PFSK-1 (cell line): Measurements from ENCODE around the gene CDH2.

ENCODE experiments used
- FOXP2 ChIP-seq: optimal IDR thresholded peaks from 2 replicates; pipeline ENCODE3; 2011; ENCODE audit warnings: borderline replicate concordance, control low read depth, inconsistent platforms; ENCODE audit not compliant: insufficient read depth; ENCODE audit errors: extremely low read length, extremely low read depth
- POLR2AphosphoS5 ChIP-seq: IDR thresholded peaks from 2 replicates; pipeline ENCODE4 v1.6.1; 2012; ENCODE audit warnings: low read depth, mild to moderate bottlenecking, control low read depth, low read length, moderate library complexity
- TAF1 ChIP-seq: IDR thresholded peaks from 2 replicates; pipeline ENCODE4 v1.6.1; 2012; ENCODE audit warnings: low read length, control low read depth, borderline replicate concordance; ENCODE audit not compliant: insufficient read depth
- TF ChIP-seq, protein P1 (sequence below), 2 experiments: IDR thresholded peaks; 2 replicates each; pipeline versions ENCODE4 v1.6.1 to v1.8.0; 2011 to 2012; ENCODE audit warnings: low read depth in 2 of 2, low read length in 2 of 2, control low read depth in 1 of 2, inconsistent platforms in 1 of 2, mild to moderate bottlenecking in 1 of 2, moderate library complexity in 1 of 2; ENCODE audit not compliant: insufficient read depth in 1 of 2

DNA sequence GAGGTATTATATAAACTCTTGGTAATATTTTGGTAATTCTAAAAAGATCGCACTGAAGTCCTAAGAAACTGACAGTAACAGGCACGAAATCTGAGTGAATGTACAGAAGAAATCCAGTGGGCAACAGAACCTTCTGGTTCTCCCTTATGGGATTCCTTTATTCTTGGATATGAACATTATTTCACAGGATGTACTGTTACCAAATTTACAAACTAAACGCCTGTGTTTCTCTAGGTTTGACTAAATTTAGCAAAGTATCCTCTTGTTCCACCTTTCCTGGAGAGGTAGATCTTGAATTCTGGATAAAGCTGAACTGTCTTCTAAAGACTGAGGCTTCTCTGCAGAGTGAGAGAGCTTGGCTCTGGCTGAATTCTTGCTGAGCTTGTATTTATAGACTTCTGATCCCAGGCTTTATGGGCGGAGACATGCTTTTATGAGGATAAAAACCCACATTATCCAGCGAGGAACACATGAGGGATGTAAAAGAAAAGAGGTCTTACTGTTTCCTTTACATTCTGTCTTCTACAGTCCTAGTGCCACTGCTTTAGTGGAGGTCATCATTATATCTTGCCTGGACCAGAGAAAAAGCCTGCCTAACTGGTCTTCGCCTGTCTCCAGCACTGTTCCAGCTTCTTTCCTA is 220.8 kb downstream of the CDH2 start:
- TF ChIP-seq, protein P1, sequence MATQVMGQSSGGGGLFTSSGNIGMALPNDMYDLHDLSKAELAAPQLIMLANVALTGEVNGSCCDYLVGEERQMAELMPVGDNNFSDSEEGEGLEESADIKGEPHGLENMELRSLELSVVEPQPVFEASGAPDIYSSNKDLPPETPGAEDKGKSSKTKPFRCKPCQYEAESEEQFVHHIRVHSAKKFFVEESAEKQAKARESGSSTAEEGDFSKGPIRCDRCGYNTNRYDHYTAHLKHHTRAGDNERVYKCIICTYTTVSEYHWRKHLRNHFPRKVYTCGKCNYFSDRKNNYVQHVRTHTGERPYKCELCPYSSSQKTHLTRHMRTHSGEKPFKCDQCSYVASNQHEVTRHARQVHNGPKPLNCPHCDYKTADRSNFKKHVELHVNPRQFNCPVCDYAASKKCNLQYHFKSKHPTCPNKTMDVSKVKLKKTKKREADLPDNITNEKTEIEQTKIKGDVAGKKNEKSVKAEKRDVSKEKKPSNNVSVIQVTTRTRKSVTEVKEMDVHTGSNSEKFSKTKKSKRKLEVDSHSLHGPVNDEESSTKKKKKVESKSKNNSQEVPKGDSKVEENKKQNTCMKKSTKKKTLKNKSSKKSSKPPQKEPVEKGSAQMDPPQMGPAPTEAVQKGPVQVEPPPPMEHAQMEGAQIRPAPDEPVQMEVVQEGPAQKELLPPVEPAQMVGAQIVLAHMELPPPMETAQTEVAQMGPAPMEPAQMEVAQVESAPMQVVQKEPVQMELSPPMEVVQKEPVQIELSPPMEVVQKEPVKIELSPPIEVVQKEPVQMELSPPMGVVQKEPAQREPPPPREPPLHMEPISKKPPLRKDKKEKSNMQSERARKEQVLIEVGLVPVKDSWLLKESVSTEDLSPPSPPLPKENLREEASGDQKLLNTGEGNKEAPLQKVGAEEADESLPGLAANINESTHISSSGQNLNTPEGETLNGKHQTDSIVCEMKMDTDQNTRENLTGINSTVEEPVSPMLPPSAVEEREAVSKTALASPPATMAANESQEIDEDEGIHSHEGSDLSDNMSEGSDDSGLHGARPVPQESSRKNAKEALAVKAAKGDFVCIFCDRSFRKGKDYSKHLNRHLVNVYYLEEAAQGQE (IDR thresholded peaks at IDR 0.05; ENCODE audit: insufficient read depth in 1 of 2, low read depth in 2 of 2, low read length in 2 of 2) = no peak
- TF ChIP-seq TAF1 (no peak), FOXP2 (no peak), POLR2AphosphoS5 (no peak)
